NCI-H446 (cell line): ENCODE results near the gene PRDM2.

Experiments used
- DNase-seq, 2 experiments: peaks; one replicate each; lab custom pipeline; 2025; lab: John Stamatoyannopoulos, UW

The PRDM2 gene

GRCh38 chr1:13842497-13842896, 142.5 kb downstream of the PRDM2 start:
- no peak for DNase-seq

GRCh38 chr1:13851726-13852125, 151.7 kb downstream of the PRDM2 start:
- no peak for DNase-seq

- DNase-seq, result no peak
Measured at GRCh38 chr1:13855554-13855953, 155.6 kb downstream of the PRDM2 start.

GRCh38 chr1:13860031-13860430, 160.0 kb downstream of the PRDM2 start:
- DNase-seq, result no peak

GRCh38 chr1:13864760-13865159, 164.8 kb downstream of the PRDM2 start:
- DNase-seq, result no peak

GRCh38 chr1:13865851-13866250, 165.9 kb downstream of the PRDM2 start:
- DNase-seq, result no peak

GRCh38 chr1:13867603-13868002, 167.6 kb downstream of the PRDM2 start:
- DNase-seq, result no peak

GRCh38 chr1:13869172-13869797, 169.3 kb downstream of the PRDM2 start:
- no peak for DNase-seq

- DNase-seq, result no peak
Measured at GRCh38 chr1:13871413-13871812, 171.4 kb downstream of the PRDM2 start.

- no peak for DNase-seq
Measured at GRCh38 chr1:13871886-13872285, 171.9 kb downstream of the PRDM2 start.

- no peak for DNase-seq
Measured at GRCh38 chr1:13873032-13873431, 173.0 kb downstream of the PRDM2 start.
